SJCRH30 (cell line): ENCODE measurements around the gene MAGEA9B. TPM values are rescaled to one million over a fixed set of nuclear protein-coding genes. Genes with fewer than 3 reads are reported as not detected.
A peak's percentile ranks its signal among the peaks of the same experiment; 100 is the strongest.
"Not testable (repeated sequence)": the region's sequence is repeated elsewhere in the genome, so short reads cannot be mapped to it uniquely, and the experiment has no call there.

Experiments used
- DNase-seq, 2 experiments: peaks; one replicate each; pipeline ENCODE4 v3.0.0-alpha.2; 2015 to 2020
- H3K27ac ChIP-seq: fragments of 250-450 bp; sonication (Bioruptor Pico); 2 replicates; pipeline ENCODE4 v1.5.1; 2020; ENCODE audit warnings: mild to moderate bottlenecking, moderate library complexity
- H3K27me3 ChIP-seq: fragments of 250-450 bp; sonication (Bioruptor Pico); 2 replicates; pipeline ENCODE4 v1.5.1; 2020; ENCODE audit warnings: mild to moderate bottlenecking, moderate library complexity
- H3K36me3 ChIP-seq: fragments of 250-450 bp; sonication (Bioruptor Pico); 2 replicates; pipeline ENCODE4 v1.5.1; 2020; ENCODE audit warnings: mild to moderate bottlenecking, moderate library complexity
- H3K4me1 ChIP-seq: fragments of 250-450 bp; sonication (Bioruptor Pico); 2 replicates; pipeline ENCODE4 v1.5.1; 2020; ENCODE audit warnings: mild to moderate bottlenecking, moderate library complexity
- H3K4me3 ChIP-seq: fragments of 250-450 bp; sonication (Bioruptor Pico); 2 replicates; pipeline ENCODE4 v1.5.1; 2020; ENCODE audit warnings: mild to moderate bottlenecking, moderate library complexity
- H3K9me3 ChIP-seq: fragments of 250-450 bp; sonication (Bioruptor Pico); replicated peaks from 2 replicates; pipeline ENCODE4 v1.5.1; 2020; ENCODE audit warnings: mild to moderate bottlenecking, moderate library complexity
- total RNA-seq: library from RNA; depleted of rRNA; stranded (reverse); fragments of >200 nt; shearing (Covaris generic); gene quantifications from 2 replicates; pipeline ENCODE4 v1.2.3, GENCODE V29; 2014

The MAGEA9B gene
- total RNA-seq, 1 experiment from 2014 or later = not detected

DNA sequence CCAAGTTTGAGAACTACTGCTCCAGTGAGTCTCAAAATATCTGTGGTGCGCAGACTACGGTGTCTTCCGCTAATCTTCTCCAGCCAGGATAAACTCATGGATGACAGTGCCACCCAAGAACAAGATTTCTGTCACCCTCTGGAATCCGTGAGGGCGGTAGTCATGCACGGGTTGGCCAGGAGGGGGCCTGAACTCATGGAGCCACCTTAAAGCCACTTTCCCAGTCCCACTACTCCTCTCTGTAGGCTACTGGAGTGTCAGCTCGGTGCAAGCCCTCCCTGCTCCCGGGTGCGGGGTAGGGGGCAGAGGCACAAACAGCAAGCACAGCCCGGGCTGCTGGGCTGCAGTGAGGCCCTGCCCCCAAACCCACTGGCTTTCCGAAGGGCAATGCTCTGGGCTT lies 11.3 kb upstream of the MAGEA9B start:
- H3K27ac ChIP-seq, H3K4me3 ChIP-seq, H3K27me3 ChIP-seq, H3K9me3 ChIP-seq, DNase-seq, H3K36me3 ChIP-seq, H3K4me1 ChIP-seq: not testable (repeated sequence)

DNA sequence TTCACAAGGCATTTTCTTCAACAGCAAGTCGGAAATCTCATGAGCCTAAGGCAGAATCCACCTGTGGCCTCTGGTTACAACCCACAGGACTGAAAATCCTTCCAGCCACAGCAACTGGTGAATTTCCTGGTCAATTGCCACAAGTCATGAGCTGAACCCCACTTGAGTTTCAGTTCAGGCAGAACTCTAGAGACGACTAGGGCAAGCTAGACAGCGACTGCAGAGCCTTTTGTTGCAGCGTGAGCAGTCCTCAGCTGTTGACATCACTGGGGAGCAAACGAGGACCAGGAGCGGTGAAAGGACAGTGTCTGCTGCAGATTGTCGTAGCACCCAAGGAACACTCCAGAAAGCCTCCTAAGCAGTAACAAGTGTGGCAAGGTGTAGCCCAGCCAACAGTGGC lies 8.7 kb upstream of the MAGEA9B start:
- H3K27me3 ChIP-seq, H3K27ac ChIP-seq: not testable (repeated sequence)

DNA sequence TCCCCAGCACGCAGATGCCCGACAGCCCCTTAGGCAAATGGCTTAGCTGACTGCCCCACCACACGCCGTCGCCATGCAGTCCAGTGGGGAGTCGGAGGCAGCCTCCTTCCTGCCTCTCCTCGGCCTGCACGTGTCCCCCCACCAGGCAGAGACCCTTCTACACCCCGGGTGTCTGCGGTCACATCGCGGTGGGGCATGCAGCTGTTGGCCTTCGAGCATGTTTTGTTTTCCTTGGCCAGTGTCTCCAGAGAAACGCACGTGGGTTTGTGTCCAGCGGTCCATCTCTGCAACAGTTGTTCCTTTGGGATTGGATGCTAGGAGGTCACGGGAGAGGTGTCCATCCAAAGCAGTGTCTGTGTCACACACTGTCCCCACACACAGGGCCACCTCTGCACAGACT lies 8.0 kb upstream of the MAGEA9B start, which contains the start of gene HSFX2:
TSS of gene HSFX2 (minus strand) at position 101 of the 400 bp plus-strand sequence. CDS start 614 bp downstream, outside the sequence.
- not testable (repeated sequence) for H3K4me3 ChIP-seq, H3K4me1 ChIP-seq, H3K27ac ChIP-seq, DNase-seq, H3K36me3 ChIP-seq, H3K27me3 ChIP-seq, H3K9me3 ChIP-seq

More for the DNA sequence above, 8.7 kb upstream of the MAGEA9B start:
- H3K36me3 ChIP-seq, H3K4me1 ChIP-seq, DNase-seq, H3K9me3 ChIP-seq, H3K4me3 ChIP-seq: not testable (repeated sequence)

DNA sequence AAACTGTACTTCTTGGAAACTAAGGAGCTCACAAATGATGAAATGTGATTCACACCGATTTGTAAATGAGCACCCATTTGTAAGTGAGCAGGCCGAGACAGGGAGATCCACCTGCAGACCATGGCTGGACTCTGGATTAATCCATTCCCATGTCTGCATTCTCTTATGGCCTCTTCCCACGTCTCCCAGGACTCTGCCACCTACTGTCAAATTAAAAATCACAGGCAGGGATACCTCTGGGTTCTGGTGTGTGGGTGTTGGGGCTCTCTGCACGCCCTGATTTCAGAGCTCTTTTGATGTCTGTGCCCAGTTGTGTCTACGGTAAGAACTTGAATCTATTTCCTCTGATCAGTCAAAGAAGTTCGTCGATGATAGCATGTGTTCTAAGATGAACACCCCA lies 3.7 kb upstream of the MAGEA9B start:
- not testable (repeated sequence) for H3K36me3 ChIP-seq, H3K4me1 ChIP-seq, DNase-seq, H3K4me3 ChIP-seq, H3K27ac ChIP-seq, H3K9me3 ChIP-seq, H3K27me3 ChIP-seq

DNA sequence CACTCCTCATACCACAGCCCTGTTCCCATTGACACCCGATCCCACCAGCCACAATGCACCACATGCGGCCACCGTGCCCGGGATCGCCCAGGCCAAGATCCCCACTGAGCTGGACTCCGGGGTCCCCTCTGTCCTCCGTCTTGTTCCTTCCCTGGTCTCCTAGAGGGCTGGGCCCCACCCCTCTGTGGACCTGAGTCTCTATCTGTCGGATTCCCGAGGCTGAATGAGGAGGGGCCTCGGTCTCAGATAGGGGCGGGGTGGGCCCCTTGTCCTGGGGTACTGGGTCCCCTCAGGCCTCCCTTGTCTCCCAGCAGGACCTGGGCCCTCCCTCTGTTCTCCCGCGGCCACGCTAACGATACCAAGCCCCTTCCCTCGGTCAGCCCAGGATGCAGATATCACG lies 1.6 kb downstream of the MAGEA9B start:
- not testable (repeated sequence) for H3K4me3 ChIP-seq, DNase-seq, H3K36me3 ChIP-seq, H3K9me3 ChIP-seq, H3K27me3 ChIP-seq, H3K27ac ChIP-seq, H3K4me1 ChIP-seq

DNA sequence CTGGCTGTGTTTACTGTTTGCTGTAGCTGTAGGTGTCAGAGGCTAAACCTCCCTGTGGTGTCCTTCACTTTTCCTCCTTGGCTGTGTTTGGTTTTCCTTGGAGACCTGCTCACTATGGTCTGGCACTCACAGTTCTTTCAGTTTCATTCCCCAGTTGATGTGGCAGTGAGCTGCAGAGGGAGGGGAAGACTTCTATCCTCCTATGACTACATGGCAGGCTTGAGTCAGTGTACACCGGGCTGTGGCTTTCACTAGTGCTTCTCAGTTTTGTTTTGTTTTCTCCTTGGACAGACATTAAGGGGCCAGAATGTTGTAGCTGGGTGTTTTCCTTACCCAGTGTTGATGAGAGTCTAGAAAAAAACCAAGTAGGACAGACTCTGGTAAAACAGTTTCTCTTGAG lies 13.8 kb downstream of the MAGEA9B start:
- not testable (repeated sequence) for H3K4me1 ChIP-seq, DNase-seq, H3K4me3 ChIP-seq, H3K36me3 ChIP-seq, H3K9me3 ChIP-seq, H3K27ac ChIP-seq, H3K27me3 ChIP-seq

DNA sequence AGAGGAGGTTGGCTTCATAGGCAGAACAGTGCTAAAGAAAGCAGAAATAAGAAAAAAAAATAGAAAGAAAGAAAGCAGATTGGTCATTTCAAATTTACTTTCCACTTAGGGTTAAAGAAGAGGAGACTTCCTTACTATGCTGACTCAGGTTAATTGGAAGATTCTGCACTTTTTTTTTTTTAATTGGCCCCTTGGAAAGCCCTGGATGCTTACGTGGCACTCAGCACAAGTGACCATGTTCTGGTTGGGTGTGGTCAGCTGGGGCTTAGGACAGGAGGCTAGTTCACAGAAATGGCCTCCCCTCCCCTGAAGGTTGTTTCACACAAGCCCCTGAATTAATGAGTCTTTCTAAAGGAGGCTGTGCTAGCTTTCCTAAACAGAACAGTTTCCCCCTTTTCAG lies 14.5 kb downstream of the MAGEA9B start:
- no peaks in the 10 kb centered on the region for H3K36me3 ChIP-seq
- no peaks in the 10 kb centered on the region for H3K9me3 ChIP-seq
- H3K4me1 ChIP-seq = no peaks in the 10 kb centered on the region
- H3K27ac ChIP-seq = no peak overlapping the region
- no peak for DNase-seq
- no peak overlapping the region for H3K4me3 ChIP-seq
- no peaks in the 10 kb centered on the region for H3K27me3 ChIP-seq

DNA sequence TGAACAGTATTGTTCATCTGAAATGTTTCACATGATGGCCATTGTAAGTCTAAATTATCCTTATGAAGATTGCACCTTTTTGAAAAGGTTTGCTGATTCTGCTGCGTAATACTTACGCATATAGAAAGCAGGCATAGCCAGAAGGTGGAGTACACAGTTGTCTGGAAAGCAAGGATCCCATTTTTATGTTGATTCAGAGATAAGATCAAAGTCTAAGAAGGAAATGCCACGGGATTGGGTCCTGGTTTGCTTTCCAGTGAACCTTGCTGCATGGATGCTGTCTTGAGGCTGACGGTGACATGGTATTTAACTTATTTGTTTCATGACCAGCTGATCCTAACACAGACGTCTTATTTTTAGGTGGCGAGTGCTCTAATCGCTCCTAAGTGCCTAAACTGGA lies 15.5 kb downstream of the MAGEA9B start:
- no peaks in the 10 kb centered on the region for H3K27me3 ChIP-seq
- DNase-seq = no peak
- H3K4me1 ChIP-seq = no peaks in the 10 kb centered on the region
- no peak overlapping the region for H3K27ac ChIP-seq
- no peaks in the 10 kb centered on the region for H3K9me3 ChIP-seq
- H3K36me3 ChIP-seq = no peaks in the 10 kb centered on the region
- H3K4me3 ChIP-seq = no peak overlapping the region

DNA sequence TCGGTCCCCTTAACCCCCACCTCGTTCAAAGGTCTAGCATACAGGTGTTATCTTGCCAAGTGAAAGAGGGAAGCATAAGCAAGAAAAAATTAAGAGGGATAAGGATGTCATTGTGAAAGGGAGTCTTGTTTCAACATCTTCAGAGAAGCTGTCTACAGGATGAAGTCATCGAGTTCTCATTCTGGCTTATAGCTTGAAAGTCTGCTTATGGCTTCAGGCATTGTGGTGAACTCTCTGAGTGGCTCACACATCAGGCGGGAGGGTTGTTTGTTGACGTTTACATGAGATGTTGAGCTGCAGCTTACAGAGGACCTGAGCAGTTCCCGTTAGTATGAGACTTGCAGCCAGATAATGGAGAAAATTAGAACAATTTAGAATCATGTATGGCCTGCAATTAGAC lies 16.6 kb downstream of the MAGEA9B start:
- Histone ChIP-seq H3K4me3 (no peak overlapping the region), H3K36me3 (no peaks in the 10 kb centered on the region), H3K9me3 (no peaks in the 10 kb centered on the region), H3K27me3 (no peaks in the 10 kb centered on the region), H3K4me1 (no peaks in the 10 kb centered on the region), H3K27ac (no peak overlapping the region)
- DNase-seq = peak in 1 of 2 experiments; percentile 44

DNA sequence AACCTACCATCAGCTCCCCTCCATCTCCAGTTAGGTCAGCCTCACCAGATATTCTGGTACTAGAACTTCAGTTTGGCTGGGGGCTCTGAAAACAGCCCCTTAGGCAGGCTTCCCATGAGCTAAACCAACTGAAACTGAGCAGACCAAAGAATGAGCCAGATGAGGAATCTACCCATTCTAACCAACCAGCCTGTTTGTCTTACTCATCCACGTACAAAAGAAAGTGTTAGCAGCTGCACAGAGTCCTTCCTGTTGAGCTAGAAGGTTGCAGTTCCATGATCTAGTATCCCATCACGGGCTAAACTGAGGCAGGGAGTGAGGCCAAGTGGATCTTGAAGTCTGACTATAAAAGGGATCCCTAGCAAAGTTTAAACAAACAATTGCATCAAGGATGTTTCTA lies 17.5 kb downstream of the MAGEA9B start:
- no peak overlapping the region for H3K4me3 ChIP-seq
- no peak overlapping the region for H3K27ac ChIP-seq
- H3K36me3 ChIP-seq = no peaks in the 10 kb centered on the region
- no peaks in the 10 kb centered on the region for H3K4me1 ChIP-seq
- DNase-seq = no peak
- H3K9me3 ChIP-seq = no peaks in the 10 kb centered on the region
- H3K27me3 ChIP-seq = no peaks in the 10 kb centered on the region

DNA sequence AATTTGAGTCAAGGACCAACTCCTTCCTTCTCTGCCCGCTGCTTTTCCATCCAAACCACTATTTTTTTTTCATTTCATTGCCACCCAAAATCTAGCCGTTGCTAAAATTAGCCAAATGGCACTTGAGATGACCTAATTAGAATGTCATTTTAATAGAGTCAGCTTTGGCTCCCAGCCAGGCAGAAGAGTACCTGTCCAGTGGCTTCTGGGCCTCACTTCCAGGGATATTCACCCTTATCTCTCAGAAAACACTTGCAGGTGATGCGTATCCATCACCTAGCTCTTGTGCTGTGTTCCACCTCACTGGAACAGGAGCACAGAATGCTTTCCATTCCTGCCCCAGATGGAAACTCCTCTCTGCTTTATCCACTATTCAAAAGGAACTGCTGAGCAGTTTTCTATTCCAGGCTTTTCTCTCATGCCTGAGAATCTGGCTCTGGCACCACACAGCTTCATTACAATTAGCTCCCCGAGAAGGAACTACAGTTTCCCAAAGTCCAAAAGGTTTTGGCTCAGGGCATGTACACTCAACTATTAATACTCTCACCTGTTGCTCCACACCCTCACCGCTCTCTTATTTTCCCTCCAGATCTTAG lies 18.5 kb downstream of the MAGEA9B start:
- Histone ChIP-seq H3K4me1 (no peaks in the 10 kb centered on the region), H3K36me3 (no peaks in the 10 kb centered on the region), H3K9me3 (no peaks in the 10 kb centered on the region), H3K27me3 (no peaks in the 10 kb centered on the region), H3K27ac (no peak overlapping the region), H3K4me3 (no peak overlapping the region)
- no peak for DNase-seq

DNA sequence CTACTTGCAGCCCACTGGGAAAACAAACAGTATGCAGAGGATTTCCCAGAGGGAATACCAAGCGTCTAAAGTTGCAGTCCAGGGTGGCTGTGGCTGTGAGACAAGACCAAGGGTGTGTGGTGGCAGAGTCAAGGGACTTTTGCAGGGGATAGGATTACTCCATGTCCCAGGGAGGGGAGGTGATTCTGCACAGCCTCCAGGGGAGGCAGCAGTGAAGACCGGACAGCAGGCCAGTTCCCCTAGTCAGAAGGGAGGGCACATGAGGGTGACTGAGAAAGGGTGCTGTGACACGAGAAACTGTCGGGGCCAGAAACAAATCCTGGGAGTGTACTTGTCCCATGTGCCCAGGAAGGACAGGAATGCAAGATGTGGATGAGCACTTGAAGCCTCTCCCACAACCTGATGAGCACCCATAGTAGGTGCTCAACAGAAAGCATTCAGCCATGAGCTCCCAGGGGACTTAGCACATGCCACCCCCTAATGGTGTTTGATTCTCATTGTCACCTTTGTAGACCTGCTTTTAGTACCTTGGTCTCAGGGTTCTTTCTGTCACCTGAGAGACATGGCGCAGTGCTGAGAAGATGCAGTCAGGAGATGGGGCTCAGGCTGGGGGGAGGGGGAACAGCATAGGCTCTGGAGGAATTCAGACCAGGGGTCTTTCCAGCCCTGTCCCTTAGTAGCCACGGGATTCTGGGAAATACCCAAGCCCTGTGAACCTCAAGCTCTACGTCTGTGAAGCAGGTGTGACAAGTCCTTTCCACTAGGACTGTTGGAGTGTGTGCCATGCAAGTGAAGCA lies 19.4 kb downstream of the MAGEA9B start:
- H3K9me3 ChIP-seq = no peaks in the 10 kb centered on the region
- H3K27ac ChIP-seq = no peak overlapping the region
- no peaks in the 10 kb centered on the region for H3K36me3 ChIP-seq
- no peaks in the 10 kb centered on the region for H3K4me1 ChIP-seq
- H3K4me3 ChIP-seq = no peak overlapping the region
- no peaks in the 10 kb centered on the region for H3K27me3 ChIP-seq
- DNase-seq = no peak

DNA sequence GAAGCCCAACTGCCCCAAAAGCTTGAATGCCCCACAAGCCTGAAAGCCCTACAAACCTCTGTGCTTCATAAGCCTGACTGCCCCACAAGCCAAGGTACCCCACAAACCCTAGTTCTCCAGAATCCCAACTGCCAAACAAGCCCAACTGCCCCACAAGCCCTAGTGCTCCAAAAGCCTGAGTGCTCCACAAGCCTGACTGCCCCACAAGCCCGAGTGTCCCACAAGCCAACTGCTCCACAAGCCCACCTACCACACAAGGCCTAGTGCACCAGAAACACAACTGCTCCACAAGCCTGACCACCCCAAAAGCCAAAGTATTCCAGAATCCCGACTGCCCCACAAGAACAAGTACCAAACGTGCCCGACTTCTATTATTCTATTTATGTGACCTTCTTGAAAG lies 23.9 kb downstream of the MAGEA9B start:
- H3K36me3 ChIP-seq = no peaks in the 10 kb centered on the region
- H3K4me1 ChIP-seq = no peaks in the 10 kb centered on the region
- DNase-seq = no peak
- H3K4me3 ChIP-seq = no peak overlapping the region
- no peaks in the 10 kb centered on the region for H3K9me3 ChIP-seq
- H3K27me3 ChIP-seq = no peaks in the 10 kb centered on the region
- no peak overlapping the region for H3K27ac ChIP-seq

DNA sequence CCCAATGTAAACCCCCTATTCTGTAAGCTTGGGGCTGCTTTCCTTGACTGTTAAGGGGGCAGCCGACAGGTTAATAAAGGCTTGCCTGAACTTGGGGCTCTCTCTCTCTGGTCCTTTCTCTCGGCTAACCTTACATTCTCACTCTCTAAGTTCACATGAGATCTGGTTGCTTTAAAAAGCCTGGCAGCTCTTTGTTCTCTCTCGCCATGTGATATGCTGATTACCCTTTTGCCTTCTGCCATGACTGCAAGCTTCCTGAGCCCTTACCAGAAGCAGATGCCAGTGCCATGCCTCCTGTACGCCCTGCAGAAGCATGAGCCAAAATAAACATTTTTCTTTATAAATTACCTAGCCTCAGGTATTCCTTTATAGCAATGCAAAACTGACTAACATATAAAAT lies 32.0 kb downstream of the MAGEA9B start:
- not testable (repeated sequence) for H3K27ac ChIP-seq, H3K9me3 ChIP-seq, H3K36me3 ChIP-seq, H3K27me3 ChIP-seq, H3K4me3 ChIP-seq, H3K4me1 ChIP-seq, DNase-seq

DNA sequence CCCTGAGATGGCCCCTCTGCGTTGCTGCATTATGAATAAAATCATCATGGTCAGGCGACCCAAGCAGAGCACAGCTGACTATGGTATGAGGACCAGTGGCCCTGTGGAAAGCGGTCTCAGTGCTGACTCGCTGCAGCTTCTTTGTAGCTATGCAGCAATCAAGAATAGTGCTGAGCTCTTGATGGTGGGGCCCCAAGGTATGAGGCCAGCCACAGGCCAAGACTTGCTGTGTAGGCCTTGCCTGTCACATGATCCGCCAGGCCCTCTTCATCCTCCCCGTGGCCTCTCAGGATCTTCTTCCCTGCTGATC lies 35.4 kb downstream of the MAGEA9B start:
- H3K36me3 ChIP-seq, H3K27ac ChIP-seq, H3K9me3 ChIP-seq, DNase-seq, H3K4me1 ChIP-seq, H3K27me3 ChIP-seq, H3K4me3 ChIP-seq: not testable (repeated sequence)

DNA sequence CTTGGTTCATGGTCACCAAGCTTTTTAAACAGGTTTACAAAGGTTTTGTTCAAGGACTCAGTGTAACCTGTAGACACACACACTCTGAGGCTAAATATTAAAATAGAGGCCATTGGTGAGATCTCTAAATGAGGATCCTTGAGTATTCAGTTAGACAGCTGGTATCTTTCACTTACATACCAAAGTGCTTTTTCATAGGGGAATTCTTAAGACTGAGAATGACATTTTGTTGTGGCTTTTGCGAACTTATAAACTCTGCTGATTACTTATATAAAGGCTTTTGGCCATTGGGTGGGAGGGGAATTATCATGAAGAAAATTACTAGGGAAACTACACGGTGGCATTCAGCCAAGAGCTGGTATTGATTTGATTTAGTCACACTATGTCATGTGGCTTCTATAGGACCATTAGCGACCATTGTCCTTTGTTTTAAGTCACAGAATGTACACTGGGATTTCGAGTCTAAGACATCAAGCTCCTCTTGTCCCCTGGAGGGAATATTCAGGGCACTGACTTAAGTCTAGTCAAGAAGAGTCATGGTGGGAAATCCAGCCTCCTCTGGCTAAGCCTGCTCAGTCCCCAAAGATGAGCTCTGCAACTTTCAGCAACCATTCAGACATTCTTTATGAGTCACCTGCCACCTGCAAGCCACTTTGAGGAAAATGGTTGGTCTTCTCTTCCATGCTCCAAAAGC lies 35.9 kb downstream of the MAGEA9B start:
- DNase-seq, H3K4me1 ChIP-seq, H3K27me3 ChIP-seq, H3K4me3 ChIP-seq, H3K27ac ChIP-seq, H3K9me3 ChIP-seq, H3K36me3 ChIP-seq: not testable (repeated sequence)
